Superior temporal gyrus (tissue), 1 donor: ENCODE measurements around the gene ALDH1L1.

Experiments
- DNase-seq: peaks from one replicate; pipeline ENCODE4 v3.0.0-alpha.2; 2016; ENCODE audit errors: extremely low spot score

Gene ALDH1L1

GRCh38 chr3:126054870-126055269 lies 125.5 kb downstream of the ALDH1L1 start:
- no peak for DNase-seq

- no peak for DNase-seq
Measured at GRCh38 chr3:126053949-126054569, 126.3 kb downstream of the ALDH1L1 start.
